GM12878 (cell line): Measurements from ENCODE around the gene SPATS1.
"Not testable (repeated sequence)": the region's sequence is repeated elsewhere in the genome, so short reads cannot be mapped to it uniquely, and the experiment has no call there.

ENCODE experiments used
- CBFB ChIP-seq: IDR thresholded peaks from 2 replicates; pipeline ENCODE4 v1.6.1; 2016; ENCODE audit warnings: antibody characterized with exemption, low read depth
- CTCF ChIP-seq, 3 experiments: IDR thresholded peaks in 2 of 3; conservative IDR thresholded peaks in 1 of 3; 2 replicates each; pipeline ENCODE4 v1.5.1; 2011; ENCODE audit warnings: low read depth in 3 of 3, low read length in 3 of 3, mild to moderate bottlenecking in 3 of 3, control low read depth in 2 of 3, moderate library complexity in 2 of 3, inconsistent platforms in 1 of 3, mixed read lengths in 1 of 3; ENCODE audit not compliant: control insufficient read depth in 2 of 3, insufficient read depth in 1 of 3; ENCODE audit errors: extremely low read depth in 1 of 3
- EZH2 ChIP-seq: IDR thresholded peaks from 2 replicates; pipeline ENCODE4 v1.6.1; 2012; ENCODE audit warnings: low read depth, mild to moderate bottlenecking, control low read depth, inconsistent platforms, low read length, borderline replicate concordance; ENCODE audit not compliant: control insufficient read depth
- FOS ChIP-seq: IDR thresholded peaks from 3 replicates; pipeline ENCODE4 v1.6.1; 2011; ENCODE audit warnings: borderline replicate concordance; ENCODE audit not compliant: insufficient read length; ENCODE audit errors: extremely low read depth
- HCFC1 ChIP-seq: fragments of 150-350 bp; IDR thresholded peaks from 2 replicates; pipeline ENCODE4 v1.6.1; 2014; ENCODE audit warnings: low read length
- MXI1 ChIP-seq: fragments of 150-350 bp; IDR thresholded peaks from 2 replicates; pipeline ENCODE4 v1.6.1; 2011; ENCODE audit warnings: low read depth, mild to moderate bottlenecking, inconsistent platforms, low read length, improper control_type of control experiment
- PBX3 ChIP-seq: IDR thresholded peaks from 2 replicates; pipeline ENCODE4 v1.6.1; 2011; ENCODE audit warnings: mild to moderate bottlenecking, low read depth, low read length, moderate library complexity; ENCODE audit not compliant: insufficient replicate concordance
- REST ChIP-seq: IDR thresholded peaks from 2 replicates; pipeline ENCODE4 v1.6.1; 2012; ENCODE audit warnings: mild to moderate bottlenecking, low read depth, low read length
- STAT3 ChIP-seq: IDR thresholded peaks from 2 replicates; pipeline ENCODE4 v1.6.1; 2011; ENCODE audit warnings: low read depth, low read length, improper control_type of control experiment
- TCF12 ChIP-seq: IDR thresholded peaks from 2 replicates; pipeline ENCODE4 v1.6.1; 2011; ENCODE audit warnings: low read depth, mild to moderate bottlenecking, low read length
- ZNF274 ChIP-seq: IDR thresholded peaks from one replicate; pipeline ENCODE4 v1.8.0; 2011; ENCODE audit not compliant: insufficient read length, insufficient read depth

GRCh38 chr6:44346818-44347217 is 4.4 kb downstream of the SPATS1 start:
- not testable (repeated sequence) for TF ChIP-seq FOS; REST; CTCF (IDR thresholded peaks at IDR 0.05 in 2 of 3, conservative IDR thresholded peaks at IDR 0.05 in 1 of 3; ENCODE audit: control insufficient read depth in 2 of 3, extremely low read depth in 1 of 3, insufficient read depth in 1 of 3, low read depth in 3 of 3, low read length in 3 of 3); CBFB; MXI1; TCF12; EZH2; ZNF274; STAT3; PBX3; HCFC1
